HG02938 (cell line): ENCODE results near the gene FOXD1.

ENCODE experiments used
- ATAC-seq: cut with Tn5 transposase; IDR thresholded peaks from one replicate; pipeline ENCODE4 v1.9.1; 2021; ENCODE audit warnings: mild to moderate bottlenecking, moderate library complexity; ENCODE audit not compliant: unreplicated experiment

The FOXD1 gene

GRCh38 chr5:73441378-73441777 is 7.2 kb downstream of the FOXD1 start:
- no peak for ATAC-seq

GRCh38 chr5:73440262-73440661 is 8.3 kb downstream of the FOXD1 start:
- ATAC-seq: no peak

GRCh38 chr5:73438645-73439470 is 9.7 kb downstream of the FOXD1 start:
- ATAC-seq: no peak

GRCh38 chr5:73437777-73438644 is 10.6 kb downstream of the FOXD1 start:
- no peak for ATAC-seq

GRCh38 chr5:73437101-73437776 is 11.3 kb downstream of the FOXD1 start:
- ATAC-seq: no peak

GRCh38 chr5:73436535-73437100 is 12.0 kb downstream of the FOXD1 start:
- ATAC-seq: no peak

GRCh38 chr5:73435759-73436534 is 12.6 kb downstream of the FOXD1 start:
- no peak for ATAC-seq

GRCh38 chr5:73434907-73435306 is 13.7 kb downstream of the FOXD1 start:
- no peak for ATAC-seq

GRCh38 chr5:73434461-73434860 is 14.1 kb downstream of the FOXD1 start:
- no peak for ATAC-seq

- ATAC-seq: no peak
Observed at GRCh38 chr5:73433982-73434342, 14.6 kb downstream of the FOXD1 start.

GRCh38 chr5:73433272-73433981 is 15.2 kb downstream of the FOXD1 start:
- ATAC-seq: no peak

GRCh38 chr5:73431204-73431851 is 17.2 kb downstream of the FOXD1 start:
- ATAC-seq: no peak

- ATAC-seq: no peak
Observed at GRCh38 chr5:73426034-73426433, 22.5 kb downstream of the FOXD1 start.

- ATAC-seq: no peak
Observed at GRCh38 chr5:73424556-73424977, 24.0 kb downstream of the FOXD1 start.

- no peak for ATAC-seq
Observed at GRCh38 chr5:73422164-73422563, 26.4 kb downstream of the FOXD1 start.

- ATAC-seq: no peak
Observed at GRCh38 chr5:73420666-73421065, 27.9 kb downstream of the FOXD1 start.

GRCh38 chr5:73419465-73420390 is 28.8 kb downstream of the FOXD1 start:
- no peak for ATAC-seq

GRCh38 chr5:73419117-73419464 is 29.5 kb downstream of the FOXD1 start:
- no peak for ATAC-seq
